NCI-H2196 (cell line): ENCODE measurements around the gene HSPA8.

Source experiments
- DNase-seq: peaks from one replicate; lab custom pipeline; 2025; ENCODE audit not compliant: unreplicated experiment; lab: John Stamatoyannopoulos, UW

The HSPA8 gene

GRCh38 chr11:123051146-123051545, 10.8 kb downstream of the HSPA8 start:
- DNase-seq = no peak

- no peak for DNase-seq
Observed at GRCh38 chr11:123047947-123048293, 14.0 kb downstream of the HSPA8 start.

DNA sequence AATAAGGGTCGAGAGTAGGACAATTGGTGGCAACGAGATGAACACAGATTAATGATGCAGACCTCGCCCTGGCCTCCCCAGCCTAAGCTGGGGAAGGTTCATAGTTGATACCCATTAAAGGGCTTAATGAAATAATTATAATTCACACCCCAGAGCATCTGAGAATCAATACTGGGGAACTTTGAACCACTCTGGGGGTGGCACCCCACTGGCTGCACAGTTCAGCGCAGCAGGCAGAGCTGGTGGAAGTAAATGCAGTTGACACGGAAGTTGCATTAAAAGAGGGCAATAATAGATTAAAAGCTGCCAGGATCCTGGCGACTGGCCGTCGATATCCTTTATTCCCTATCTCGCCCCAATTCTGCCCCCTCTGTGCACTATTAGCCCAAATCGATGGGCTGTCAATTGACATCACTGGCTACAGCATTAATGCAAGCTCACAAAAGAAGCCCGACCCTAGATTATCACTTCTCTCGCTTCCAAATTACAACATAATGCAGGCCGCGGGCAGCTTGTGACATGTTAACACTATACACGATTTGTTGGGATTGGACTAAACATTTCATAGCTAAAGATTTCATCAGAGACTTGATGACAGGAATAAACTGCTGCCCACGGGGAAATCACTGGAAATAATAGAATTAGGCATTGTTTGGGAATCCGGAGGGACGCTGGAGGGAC, 14.5 kb downstream of the HSPA8 start:
- no peak for DNase-seq

- no peak for DNase-seq
Observed at GRCh38 chr11:123046473-123047259, 15.3 kb downstream of the HSPA8 start.

DNA sequence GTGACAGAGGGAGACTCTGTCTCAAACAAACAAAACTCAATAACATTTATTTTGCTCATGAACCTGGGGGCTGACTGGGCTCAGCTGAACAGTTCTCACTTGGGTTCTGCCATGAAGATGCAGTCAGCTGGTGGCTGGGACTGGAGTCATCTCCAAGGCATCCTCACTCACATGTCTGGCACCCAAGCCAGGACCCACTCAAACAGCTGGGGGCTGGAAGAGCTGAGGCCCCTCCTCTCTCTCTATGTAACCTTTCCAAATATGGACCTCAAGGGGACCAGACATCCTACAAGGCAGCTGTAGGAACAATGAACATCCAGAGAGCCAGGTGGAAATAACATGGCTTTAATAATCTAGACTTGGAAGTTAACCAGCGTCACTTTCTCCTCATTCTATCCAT, 16.8 kb downstream of the HSPA8 start:
- no peak for DNase-seq

GRCh38 chr11:123041185-123041584, 20.8 kb downstream of the HSPA8 start:
- no peak for DNase-seq

- DNase-seq = no peak
Observed at GRCh38 chr11:123040111-123040432, 21.9 kb downstream of the HSPA8 start.

DNA sequence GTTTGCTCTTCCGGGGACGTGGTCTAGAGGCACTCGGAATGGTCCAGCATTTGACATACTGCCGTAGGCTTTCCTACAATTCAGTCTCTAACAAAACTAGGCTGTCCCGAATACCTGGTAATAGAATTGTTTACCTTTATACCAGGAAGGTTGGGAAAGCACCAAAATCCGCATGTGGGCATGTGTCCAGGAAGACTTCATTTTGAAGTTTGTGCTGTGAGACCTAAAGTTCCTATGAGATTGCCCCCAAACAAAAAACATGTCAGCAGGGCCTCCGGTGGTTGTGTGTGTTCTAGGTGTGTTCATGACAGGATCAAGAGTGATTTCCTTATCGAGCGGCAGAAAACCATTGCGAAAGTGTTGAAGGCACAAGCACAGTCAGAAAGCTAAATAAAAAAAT, 26.1 kb downstream of the HSPA8 start:
- no peak for DNase-seq

- no peak for DNase-seq
Observed at GRCh38 chr11:123034597-123034996, 27.3 kb downstream of the HSPA8 start.

DNA sequence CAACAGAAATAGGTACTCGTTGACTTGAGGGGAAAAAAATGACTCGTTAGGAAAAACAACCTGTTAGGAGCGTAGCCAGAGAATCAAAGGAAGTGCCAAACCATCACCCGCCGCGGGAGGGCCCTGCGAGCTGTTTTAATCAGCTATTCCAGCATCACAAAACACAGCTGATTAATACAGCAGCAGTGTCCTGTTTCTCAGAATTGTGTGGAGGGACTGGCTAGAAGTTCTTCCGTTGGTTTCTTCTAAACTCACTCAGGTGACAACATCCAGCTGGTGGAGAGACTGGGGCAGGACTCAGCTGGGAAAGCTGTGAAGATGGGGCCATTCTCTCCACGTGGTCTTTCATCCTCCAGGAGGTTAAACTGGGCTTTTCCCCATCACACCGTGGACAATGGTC, 28.0 kb downstream of the HSPA8 start:
- no peak for DNase-seq

GRCh38 chr11:123030517-123030916, 31.4 kb downstream of the HSPA8 start:
- DNase-seq = no peak

DNA sequence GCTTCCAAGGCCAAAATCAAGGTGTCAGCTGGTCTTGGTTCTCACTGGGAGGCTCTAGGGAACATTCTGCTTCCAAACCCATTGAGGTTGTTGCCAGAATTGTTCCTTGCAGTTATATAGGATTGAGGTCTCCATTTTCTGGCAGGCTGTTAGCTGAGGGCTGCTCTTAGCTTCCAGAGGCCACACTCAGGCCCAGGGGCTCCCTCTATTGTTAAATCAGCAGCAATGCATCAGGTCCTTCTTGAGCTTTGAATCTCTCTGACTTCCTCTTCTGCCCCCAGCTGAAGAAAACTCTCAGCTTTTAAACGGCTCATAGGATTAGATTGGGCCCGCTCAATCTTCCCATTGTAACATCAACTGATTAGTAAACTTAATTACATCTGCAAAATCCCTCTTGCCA, 41.0 kb downstream of the HSPA8 start:
- peak; percentile 47 for DNase-seq

DNA sequence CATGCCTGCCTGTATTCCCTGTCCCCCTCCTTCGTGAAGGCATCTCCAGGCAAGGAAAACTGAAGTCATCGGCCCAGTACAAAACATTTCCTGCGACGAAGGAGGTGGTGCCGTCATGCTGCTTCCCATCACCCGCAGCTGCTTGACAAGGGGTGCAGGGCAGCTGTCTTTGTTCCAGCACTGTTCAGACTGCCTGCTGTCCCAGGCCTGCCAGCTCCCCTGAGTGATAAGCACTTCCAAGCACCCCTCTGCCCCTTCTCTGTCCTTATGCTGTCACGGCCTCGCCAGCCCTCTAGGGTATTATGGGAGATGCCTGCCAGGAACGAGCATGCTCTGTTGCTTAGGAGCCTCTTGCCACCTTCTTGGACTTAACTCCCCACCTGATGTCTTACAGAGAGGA, 43.2 kb downstream of the HSPA8 start:
- no peak for DNase-seq

- DNase-seq = no peak
Observed at GRCh38 chr11:123011510-123011909, 50.4 kb downstream of the HSPA8 start.
